ENCODE data around the gene TOPAZ1.
A peak's percentile ranks its signal among the peaks of the same experiment; 100 is the strongest.

Gene TOPAZ1

DNA sequence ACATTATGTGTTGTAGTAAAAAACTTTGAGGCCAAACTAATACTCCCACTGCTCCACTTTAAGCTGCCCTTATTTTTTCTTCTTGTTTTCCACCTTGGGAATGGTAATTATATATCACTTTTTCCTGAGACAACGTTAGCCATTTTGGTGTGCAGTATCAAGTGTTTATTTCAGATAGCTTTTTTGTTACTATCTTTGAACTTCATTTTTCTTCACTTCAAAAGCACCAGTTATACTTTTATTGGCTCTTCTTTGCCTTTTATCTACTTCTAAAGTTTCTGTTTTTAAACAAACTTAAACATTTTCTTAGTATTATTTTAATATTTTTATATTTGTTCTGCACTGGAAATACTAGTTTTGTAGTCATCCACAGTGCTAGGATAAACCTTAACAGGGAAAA, 6.5 kb downstream of the TOPAZ1 start:
- no peak for DNase-seq

DNA sequence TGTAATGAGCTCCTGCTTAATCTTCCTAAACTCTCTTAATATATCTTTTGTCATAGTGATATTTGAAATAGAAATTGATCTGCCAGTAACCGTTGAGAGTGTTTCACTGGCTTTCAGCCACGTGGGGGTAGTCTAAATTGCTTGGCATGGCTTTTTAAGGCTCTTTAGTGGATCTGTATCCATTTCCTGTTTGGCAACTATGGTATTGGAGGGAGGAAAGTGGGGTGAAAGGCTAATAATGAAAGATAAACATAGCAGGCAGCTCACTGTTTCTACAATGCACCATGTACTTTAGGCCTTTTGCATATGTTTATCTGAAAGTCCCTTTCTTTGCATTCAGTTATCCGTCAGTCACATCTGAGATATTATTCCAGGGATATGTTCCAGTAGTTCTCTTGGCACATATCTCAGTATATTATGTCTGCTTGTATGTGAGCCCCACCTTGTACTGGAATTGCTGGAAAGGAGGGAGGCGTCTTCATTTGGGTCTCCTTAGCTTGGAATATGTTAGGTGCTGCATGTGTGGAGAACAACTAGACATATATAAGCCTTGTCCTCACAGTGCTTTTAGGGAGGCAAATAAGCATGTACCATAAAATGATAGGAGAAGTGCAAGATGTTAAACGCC, 10.8 kb downstream of the TOPAZ1 start:
- no peak for DNase-seq

- DNase-seq, result no peak
Observed at GRCh38 chr3:44259404-44259803, 17.7 kb downstream of the TOPAZ1 start.

DNA sequence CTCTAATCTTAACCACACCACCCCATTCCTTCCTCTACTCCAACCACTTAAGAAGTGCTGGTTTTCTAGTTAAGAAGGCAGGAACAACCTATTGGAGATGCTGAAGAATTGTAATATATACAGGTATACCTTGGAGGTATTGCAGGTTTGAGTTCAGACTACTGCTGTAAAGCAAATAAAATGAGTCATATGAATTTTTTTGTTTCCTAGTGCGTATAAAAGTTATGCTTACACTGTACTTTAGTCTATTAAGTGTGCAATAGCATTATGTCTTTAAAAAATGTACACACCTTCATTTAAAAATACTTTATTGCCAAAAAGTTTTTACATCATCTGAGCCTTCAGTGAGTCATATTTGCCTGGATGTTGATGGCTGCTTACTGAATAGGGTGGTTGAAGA, 22.5 kb downstream of the TOPAZ1 start:
- DNase-seq, result no peak

DNA sequence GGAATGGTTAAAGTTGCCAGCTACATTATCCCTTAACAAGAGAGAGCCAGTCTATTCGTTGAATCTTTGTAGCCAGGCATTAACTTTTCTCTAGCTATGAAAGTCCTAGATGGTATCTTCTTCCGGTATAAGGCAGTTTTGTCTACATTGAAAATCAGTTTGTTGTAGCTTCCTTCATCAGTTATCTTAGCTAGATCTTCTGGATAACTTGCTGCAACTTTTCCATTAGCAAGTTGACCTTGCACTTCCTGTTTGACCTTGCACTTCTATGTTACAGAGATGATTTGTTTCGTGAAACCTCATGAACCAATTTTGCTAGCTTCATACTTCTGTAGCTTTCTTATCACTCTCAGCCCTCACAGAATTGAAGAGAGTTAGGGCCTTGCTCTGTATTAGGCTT, 24.1 kb downstream of the TOPAZ1 start:
- no peak for DNase-seq

DNA sequence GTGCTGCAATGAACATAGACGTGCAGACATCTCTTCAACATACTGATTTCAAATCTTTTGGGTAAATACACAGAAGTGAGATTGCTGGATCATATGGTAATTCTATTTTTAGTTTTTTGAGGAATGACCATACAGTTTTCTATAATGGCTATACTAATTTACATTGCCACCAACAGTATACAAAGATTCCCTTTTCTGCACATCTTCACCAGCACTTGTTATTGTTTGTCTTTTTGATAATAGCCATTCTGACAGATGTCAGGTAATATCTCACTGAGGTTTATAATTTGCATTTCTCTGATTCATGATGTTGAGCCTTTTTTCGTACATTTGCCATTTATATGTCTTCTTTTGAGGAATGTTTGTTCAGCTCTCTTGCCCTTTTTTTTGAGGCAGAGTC, 30.5 kb downstream of the TOPAZ1 start:
- DNase-seq, result no peak

GRCh38 chr3:44277925-44278324, 36.2 kb downstream of the TOPAZ1 start:
- no peak for DNase-seq

DNA sequence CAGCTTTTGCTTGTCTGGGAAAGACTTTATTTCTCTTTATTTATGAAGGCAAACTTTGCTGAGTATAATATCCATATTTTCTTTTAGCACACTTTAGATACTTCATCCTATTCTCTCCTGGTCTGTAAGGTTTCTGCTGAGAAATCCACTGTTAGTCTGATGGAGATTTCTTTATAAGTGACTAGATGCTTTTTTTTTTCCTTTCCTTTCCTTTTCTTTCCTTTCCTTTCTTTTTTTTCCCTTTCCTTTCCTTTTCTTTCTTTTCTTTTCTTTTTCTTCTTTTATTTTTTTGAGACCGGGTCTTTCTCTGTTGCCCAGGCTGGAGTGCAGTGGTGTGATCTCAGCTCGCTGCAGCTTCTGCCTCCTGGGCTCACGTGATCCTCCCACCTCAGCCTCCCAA, 38.4 kb downstream of the TOPAZ1 start:
- DNase-seq, result no peak

GRCh38 chr3:44280631-44281030, 38.9 kb downstream of the TOPAZ1 start:
- DNase-seq, result no peak

GRCh38 chr3:44284949-44285348, 43.3 kb downstream of the TOPAZ1 start:
- no peak for DNase-seq

- no peak for DNase-seq
Observed at GRCh38 chr3:44289882-44290462, 48.3 kb downstream of the TOPAZ1 start.

- DNase-seq, result no peak
Observed at GRCh38 chr3:44292276-44292675, 50.6 kb downstream of the TOPAZ1 start.

DNA sequence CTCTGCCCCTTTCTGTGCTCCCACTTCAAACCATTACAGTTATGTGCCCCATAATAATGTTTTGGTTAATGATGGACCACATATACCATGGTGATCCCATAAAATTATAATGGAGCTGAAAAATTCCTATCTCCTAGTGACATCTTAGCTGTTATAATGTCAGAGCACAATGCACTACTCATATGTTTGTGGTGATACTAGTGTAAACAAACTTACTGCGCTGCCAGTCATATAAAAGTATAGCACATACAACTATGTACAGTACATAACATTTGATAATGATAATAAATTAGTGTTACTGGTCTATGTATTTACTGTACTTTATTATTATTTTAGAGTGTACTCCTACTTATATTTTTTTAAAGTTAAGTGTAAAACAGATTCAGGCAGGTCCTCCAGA, 51.3 kb downstream of the TOPAZ1 start:
- DNase-seq, result no peak

- no peak for DNase-seq
Observed at GRCh38 chr3:44297255-44297654, 55.6 kb downstream of the TOPAZ1 start.

DNA sequence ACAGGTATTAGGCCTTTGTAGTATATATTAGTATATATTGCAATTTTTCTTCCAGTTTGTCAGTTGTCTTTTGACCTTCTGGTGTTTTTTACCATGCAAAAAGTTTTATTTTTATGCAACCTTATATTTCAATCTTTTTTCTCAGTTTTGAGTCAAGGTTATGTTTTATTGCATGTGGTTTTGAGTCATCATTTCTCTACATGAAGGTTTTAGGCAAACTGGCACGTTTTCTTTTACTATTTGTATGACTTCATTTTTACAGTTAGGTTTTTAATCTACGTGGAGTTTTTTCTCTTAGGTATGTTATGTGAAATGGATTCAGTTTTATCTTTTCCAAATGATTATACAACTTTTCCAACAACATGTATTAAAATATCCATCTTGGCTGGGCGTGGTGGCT, 60.1 kb downstream of the TOPAZ1 start:
- no peak for DNase-seq

GRCh38 chr3:44309500-44309899, 67.8 kb downstream of the TOPAZ1 start:
- no peak for DNase-seq

GRCh38 chr3:44318891-44319311, 77.2 kb downstream of the TOPAZ1 start:
- DNase-seq, result no peak

- no peak for DNase-seq
Observed at GRCh38 chr3:44321335-44321734, 79.6 kb downstream of the TOPAZ1 start.

- DNase-seq, result peak; percentile 15
Observed at GRCh38 chr3:44323341-44323955, 81.8 kb downstream of the TOPAZ1 start.

DNA sequence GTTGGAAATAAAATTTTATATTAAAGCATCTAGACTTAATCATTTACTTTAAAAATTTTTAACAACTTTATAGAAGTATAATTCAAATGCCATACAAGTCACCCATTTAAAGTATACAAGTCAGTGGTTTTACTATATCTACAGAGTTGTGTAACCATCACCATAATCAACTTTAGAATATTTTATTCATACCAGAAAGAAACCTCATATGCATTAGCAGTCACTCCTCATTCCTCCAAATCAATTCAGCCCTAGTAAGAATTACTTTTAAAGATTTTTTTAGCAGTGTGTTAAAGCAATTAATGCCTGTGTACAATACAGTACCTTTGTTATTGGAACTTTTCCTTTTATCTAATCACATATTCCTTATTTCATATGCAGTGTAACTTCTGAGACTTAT, 82.9 kb downstream of the TOPAZ1 start:
- no peak for DNase-seq

- no peak for DNase-seq
Observed at GRCh38 chr3:44326019-44326418, 84.3 kb downstream of the TOPAZ1 start.

GRCh38 chr3:44326515-44326914, 84.8 kb downstream of the TOPAZ1 start:
- DNase-seq, result no peak

GRCh38 chr3:44329946-44330345, 88.3 kb downstream of the TOPAZ1 start:
- DNase-seq, result no peak

- DNase-seq, result no peak
Observed at GRCh38 chr3:44330444-44330843, 88.8 kb downstream of the TOPAZ1 start.

All from right kidney (tissue), 1 donor.